GM18870 (cell line): ENCODE results near the gene GSG1L.

Source experiments
- ATAC-seq: cut with Tn5 transposase; IDR thresholded peaks from one replicate; pipeline ENCODE4 v1.9.1; 2021; ENCODE audit warnings: moderate library complexity; ENCODE audit not compliant: unreplicated experiment

The GSG1L gene

DNA sequence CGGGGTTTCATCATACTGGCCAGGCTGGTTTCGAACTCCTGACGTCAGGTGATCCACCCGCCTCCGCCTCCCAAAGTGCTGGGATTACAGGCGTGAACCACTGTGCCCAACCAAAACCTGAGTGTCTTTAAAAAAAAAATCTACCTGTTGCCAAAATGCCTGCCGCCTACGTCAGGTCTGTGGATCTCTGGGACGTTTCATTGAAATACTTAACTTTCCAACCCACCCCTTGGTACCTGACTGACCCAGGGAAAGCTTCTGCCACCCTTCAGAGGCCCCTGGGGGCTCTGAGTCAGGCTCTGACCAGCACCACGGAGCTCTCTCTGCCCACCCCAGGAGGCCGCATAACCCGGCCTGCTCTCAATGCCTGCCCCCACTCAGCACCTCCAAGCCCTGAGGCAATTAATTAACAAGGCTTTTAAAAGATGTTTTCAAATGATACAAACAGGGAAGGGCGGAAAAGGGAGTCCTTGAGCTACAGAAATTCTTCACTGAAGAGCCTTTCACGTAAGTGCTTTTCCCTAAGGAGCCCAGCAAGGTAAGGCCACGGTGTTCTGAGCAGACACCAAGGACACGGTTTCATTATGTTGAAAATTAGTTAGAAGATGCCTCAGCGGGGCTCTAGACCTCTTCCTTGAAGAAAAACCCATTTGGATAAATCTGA is 29.3 kb upstream of the GSG1L start:
- no peak for ATAC-seq

- no peak for ATAC-seq
These were observed 28.1 kb upstream of the GSG1L start for GRCh38 chr16:28091656-28092055.

- ATAC-seq = no peak
These were observed 27.3 kb upstream of the GSG1L start for GRCh38 chr16:28090646-28091377.

GRCh38 chr16:28089992-28090365 is 26.5 kb upstream of the GSG1L start:
- ATAC-seq = no peak

DNA sequence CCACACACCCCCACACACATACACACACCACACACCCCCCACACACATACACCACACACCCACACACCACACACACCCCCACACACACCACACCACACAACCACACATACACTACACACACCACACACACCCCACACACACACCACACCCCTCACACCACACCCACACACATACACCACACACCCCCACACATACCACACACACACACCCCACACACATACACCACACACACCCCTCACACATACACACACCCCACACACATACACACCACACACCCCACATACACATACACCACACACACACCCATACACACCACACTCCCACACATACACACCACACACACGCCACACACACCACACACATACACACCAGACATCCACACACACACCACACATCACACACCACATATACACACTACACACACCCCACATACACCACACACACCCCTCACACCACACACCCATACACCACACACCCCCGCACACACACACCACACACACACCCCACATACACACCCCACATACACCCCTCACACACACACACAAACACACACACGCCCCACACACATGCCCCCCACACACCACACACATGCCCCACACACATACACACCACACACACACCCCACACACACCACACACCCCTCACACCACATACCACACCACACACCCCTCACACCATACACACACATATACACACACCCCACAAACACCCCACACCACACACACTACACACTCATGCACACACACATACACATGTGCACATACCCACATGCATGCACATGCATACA is 25.9 kb upstream of the GSG1L start:
- ATAC-seq = no peak

DNA sequence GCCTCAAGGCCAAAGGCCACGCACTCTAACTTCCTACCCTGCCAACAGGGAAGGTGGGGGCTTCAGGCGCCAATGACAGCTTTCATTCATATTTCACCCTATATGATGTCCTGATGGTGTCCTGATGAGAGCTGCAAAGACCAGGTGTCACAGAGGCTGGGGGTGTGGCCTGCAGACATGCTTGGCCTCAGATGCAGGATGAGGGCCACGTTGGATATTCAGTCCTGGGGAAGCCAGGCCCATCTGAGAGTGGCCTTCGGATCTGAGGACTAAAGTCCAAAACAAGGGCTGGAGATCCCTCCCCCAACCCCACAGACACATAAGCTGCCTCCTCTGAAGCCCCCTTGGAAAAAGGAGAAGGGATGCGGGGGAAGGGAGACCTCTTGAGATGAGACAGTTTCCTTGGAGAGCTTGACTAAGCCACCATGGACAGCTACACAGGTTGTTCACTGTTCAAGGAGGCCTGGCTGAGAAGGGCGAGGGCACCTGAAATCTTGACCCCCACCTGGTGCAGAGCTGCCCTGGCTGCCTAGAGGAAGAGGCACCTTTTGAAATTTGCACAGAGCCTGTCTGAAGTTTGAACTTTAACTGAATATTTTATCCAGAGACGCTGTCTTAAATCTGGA is 24.3 kb upstream of the GSG1L start:
- no peak for ATAC-seq

- no peak for ATAC-seq
These were observed 23.7 kb upstream of the GSG1L start for GRCh38 chr16:28087140-28087660.

DNA sequence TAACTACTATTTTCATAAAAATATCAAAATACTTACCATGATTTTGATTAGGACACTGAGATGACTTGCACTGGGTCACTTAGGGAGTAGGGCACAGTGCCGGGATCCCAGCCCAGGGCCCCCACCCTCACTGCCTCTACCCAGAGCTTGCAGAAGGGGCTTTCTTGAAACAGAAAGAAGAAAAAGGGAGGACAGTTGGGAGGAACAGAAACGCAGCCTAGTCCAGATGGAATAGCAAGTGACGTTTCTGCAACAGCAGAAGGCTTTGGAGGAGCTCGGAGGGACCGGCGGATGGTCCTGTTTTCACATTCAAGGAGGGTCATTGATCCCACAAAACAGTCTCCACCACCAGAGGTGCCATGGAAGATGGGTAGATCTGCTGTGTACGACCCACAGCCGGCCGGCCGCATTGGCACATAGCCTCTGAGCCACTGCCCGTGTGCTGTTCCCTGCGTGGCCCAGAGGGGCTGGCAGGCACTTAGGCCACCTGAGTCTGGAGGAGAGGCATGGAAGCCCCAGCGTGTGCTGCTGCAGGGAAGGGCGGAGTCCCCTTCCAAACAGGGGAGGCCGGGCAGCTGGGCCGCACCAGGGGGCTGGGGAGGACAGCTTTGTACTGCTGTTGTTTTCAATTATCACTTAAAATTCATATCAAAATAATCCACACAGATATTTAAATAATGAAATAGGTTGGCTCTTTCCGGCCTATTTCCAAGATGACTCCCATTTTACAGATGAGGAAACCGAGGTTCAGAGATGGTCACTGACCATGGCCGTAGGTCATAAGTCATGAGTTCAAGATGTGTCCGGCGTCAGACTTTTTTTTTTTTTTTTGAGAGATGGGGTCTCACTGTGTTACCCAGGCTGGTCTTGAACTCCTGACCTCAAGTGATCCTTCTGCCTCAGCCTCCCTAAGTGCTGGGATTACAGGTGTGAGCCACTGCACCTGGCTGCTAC is 22.9 kb upstream of the GSG1L start:
- ATAC-seq = no peak

DNA sequence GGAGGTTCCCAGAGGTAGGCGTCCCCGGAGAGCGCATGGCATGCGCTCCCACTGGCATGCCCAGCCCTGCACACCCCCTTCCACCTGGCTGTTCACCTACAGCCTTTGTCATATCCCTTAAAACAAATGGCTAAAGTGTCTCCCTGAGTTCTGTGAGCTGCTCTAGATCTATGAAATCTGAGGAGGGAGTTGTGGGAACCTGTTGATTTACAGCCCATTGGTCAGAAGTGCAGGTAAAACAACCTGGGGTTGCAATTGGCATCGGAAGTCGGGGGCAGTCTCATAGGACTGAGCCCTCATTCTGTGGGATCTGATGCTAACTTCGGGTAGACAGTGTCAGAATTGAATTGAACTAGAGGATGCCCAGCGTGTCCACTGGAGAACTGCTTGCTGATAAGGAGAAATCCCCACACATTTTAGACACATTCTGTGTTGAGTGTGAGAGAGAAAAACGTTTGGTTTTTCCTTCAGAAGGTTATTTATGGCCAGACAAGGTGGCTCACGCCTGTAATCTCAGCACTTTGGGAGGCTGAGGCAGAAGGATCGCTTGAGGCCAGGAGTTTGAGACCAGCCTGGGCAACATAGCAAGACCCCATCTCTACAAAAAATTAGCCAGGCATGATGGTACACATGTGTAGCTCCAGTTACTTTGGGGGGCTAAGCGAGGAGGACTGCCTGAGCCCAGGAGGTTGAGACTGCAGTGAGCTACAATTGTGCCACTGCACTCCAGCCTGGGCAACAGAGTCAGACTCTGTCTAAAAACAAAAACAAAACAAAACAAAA is 22.1 kb upstream of the GSG1L start:
- ATAC-seq = no peak

GRCh38 chr16:28084209-28084608 is 20.7 kb upstream of the GSG1L start:
- no peak for ATAC-seq

- ATAC-seq = no peak
These were observed 19.1 kb upstream of the GSG1L start for GRCh38 chr16:28082624-28083023.

GRCh38 chr16:28081391-28081968 is 18.0 kb upstream of the GSG1L start:
- no peak for ATAC-seq

DNA sequence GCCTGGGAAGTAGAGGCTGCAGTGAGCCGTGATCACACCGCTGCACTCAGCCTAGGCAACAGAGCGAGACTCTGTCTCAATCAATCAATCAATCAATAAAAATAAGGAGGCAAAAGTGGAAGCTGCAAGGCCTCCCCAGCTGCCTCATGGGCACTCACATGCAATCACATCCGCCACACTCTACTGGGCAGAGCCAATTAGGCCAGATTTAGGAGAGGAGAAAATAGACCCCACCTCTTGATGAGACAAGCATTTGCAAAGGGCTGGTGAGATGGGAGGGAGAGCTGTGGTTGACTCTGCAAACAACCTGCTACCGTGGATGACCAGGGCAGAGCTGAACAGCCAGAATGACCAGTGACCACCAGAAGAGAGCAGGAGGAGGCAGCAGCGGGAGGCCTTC is 14.7 kb upstream of the GSG1L start:
- no peak for ATAC-seq

GRCh38 chr16:28073836-28074235 is 10.3 kb upstream of the GSG1L start:
- ATAC-seq = no peak

DNA sequence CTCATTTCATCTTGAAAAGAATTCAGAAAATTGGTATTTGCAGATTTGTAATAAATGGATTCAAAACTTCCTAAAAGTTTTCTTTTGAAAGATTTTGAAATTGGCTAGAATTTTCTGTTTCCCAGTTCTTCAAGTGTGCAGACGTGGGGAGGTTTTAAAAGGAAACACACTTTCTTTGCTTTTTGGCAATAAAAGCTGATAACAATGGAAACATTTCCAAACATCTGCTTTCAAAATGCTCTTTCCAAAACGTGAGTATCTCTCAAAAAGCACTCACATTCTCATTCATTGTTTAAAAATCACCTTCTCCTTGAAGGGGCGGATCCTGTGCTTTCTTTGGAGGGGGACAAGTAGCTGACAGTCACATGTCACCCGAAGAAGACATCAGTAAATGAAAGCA is 8.6 kb upstream of the GSG1L start:
- no peak for ATAC-seq

DNA sequence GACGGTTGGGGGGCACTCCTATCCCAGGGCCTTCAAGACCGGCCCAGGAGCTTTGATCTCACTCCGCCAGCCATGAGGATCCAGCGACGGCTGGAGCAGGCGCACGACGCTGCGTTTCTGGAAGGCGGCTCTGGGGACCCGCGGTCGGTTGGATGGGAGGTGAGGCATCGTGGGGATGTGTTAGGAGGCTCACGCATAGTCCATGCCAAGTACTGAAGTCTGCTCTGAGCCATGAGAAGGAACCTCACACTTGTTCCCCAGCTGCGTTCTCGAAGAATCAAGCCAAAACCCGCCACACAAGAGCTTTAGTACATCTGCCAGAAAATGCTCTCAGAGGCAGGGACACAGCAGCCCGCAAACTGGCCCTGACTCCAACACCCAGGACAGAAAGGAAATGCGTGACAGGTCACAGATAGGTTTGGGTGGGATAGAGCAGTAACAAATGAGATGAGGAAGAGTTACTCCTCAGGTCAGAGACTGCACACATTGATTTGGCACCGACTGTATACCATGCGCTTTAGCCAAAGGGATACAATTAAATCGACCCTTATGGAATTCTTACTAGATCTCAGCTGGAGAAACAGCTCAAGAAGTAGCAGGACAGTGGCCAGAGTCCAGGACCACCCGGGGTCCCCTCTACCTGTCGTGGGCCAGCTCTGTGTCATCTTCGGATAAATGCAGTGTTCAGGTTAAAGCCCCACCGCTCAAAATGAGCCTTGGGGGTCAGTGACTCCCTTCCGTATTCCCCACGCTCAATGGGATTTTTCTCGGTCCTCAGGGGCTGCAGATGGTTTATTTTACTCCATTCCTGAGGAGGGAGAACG is 6.7 kb upstream of the GSG1L start:
- no peak for ATAC-seq

DNA sequence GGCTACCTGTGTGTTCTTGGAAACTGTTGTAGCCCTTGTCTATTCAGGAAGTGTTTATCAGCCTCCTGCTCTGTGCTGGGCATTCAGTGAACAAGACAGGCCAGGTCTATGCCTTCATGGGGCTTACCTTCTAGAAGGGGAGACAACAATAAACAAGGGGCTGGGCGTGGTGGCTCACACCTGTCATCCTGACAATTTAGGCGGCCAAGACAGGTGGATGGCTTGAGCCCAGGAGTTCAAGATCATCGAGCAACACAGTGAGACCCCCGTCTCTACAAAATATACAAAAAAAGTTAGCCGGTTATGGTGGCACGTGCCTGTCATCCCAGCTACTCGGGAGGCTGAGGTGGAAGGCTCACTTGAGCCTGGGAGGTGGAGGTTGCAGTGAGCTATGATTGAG is 5.5 kb upstream of the GSG1L start:
- no peak for ATAC-seq
